ENCODE data around the gene FOXL2NB.

- TF ChIP-seq CTCF (IDR thresholded peaks at IDR 0.05; ENCODE audit: low read depth, low read length, poor library complexity, severe bottlenecking) = no peak
- no peak for TF ChIP-seq EZH2phosphoT487 (IDR thresholded peaks at IDR 0.05; ENCODE audit: borderline replicate concordance, low read length)
These were observed 13.8 kb upstream of the FOXL2NB start for GRCh38 chr3:138933068-138933668.
